Neuron (in vitro differentiated cells): Measurements from ENCODE around the gene ELAVL4.
A peak's percentile ranks its signal among the peaks of the same experiment; 100 is the strongest.
"Not testable (repeated sequence)": the region's sequence is repeated elsewhere in the genome, so short reads cannot be mapped to it uniquely, and the experiment has no call there.

Experiments
- H2AFZ ChIP-seq: one replicate; pipeline ENCODE4 v1.6.1; 2013; ENCODE audit warnings: low read depth, mild to moderate bottlenecking, inconsistent platforms, low read length, moderate library complexity
- H3K27me3 ChIP-seq: one replicate; pipeline ENCODE4 v1.6.1; 2013; ENCODE audit warnings: low read length; ENCODE audit not compliant: insufficient read depth
- H3K36me3 ChIP-seq: one replicate; pipeline ENCODE4 v1.6.1; 2013; ENCODE audit warnings: low read length; ENCODE audit not compliant: insufficient read depth
- H3K4me1 ChIP-seq: one replicate; pipeline ENCODE4 v1.6.1; 2013; ENCODE audit warnings: low read length; ENCODE audit not compliant: insufficient read depth
- H3K4me3 ChIP-seq: 2 replicates; pipeline ENCODE4 v1.5.1; 2013; ENCODE audit warnings: mild to moderate bottlenecking, low read length, moderate library complexity
- H3K9me3 ChIP-seq: one replicate; pipeline ENCODE4 v1.6.1; 2013; ENCODE audit warnings: low read length

The ELAVL4 gene

DNA sequence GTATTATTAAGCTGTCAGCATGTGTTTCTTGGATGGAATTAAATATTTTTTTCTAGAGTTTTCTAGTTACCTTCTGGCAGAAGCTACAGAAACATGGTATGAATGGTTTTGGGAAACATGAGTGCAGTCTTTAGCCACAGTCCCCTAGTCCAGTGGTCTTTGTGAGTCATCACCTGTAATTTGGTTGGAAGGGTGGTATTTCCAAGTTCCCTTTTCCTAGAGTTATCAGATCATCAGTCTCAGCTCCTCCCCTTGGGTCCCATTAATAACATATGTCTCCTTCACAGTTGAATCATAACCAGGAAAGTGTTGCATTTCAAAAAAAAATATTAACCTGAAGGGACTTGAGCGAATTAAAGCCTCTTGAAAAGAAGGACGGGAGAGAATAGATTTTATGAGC, 27.0 kb downstream of the ELAVL4 start:
- no peak overlapping the region for H2AFZ ChIP-seq
- peaks cover 2% of the 10 kb centered on the region for H3K27me3 ChIP-seq
- H3K4me1 ChIP-seq = no peaks in the 10 kb centered on the region
- H3K9me3 ChIP-seq = no peaks in the 10 kb centered on the region
- no peak overlapping the region for H3K4me3 ChIP-seq
- no peaks in the 10 kb centered on the region for H3K36me3 ChIP-seq

DNA sequence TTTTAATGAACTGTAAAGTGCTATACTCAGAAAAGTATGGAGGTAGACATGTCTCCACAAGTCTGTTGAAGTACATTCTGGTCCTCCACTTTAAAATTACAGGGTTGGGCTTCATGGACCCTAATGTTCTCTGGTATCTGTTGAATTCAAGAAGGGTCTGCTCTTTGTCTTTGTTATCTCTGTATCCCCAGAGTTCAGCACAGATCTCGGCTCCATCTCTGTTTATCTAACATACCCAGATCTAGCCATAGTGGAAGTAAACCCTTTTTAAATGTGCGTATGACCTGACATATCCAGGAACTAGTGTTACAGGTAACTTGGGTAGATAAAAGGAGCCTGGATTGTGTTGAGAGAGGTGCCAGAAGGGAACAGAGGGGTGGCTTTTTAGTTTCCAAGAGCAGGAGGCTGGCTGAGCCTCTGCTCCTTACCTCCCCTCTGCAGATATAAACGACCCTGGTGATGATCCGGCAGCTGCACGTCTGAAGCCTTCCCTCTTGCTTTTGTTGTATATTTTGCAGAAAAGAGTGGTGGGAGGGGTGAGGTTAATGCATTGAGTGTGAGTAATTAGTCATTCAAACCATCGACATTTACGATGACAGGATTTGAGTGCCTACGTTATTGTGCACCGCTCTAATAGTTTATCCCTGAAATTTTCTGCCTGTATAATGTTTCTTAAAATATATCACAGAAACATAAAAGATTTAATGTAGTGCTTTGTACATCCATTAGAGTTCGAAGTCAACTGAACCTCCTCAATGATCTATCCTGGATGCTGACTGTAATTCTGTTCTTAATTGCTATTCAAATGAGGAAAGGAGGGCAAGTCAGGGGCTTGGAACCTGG, 30.8 kb downstream of the ELAVL4 start:
- Histone ChIP-seq H3K4me1 (no peaks in the 10 kb centered on the region), H2AFZ (no peak overlapping the region), H3K36me3 (no peaks in the 10 kb centered on the region), H3K27me3 (no peaks in the 10 kb centered on the region), H3K4me3 (no peak overlapping the region), H3K9me3 (no peaks in the 10 kb centered on the region)

- H3K27me3 ChIP-seq = no peaks in the 10 kb centered on the region
- no peaks in the 10 kb centered on the region for H3K36me3 ChIP-seq
- H3K4me3 ChIP-seq = no peak overlapping the region
- no peaks in the 10 kb centered on the region for H3K4me1 ChIP-seq
- no peak overlapping the region for H2AFZ ChIP-seq
- H3K9me3 ChIP-seq = no peaks in the 10 kb centered on the region
These were observed 31.4 kb downstream of the ELAVL4 start for GRCh38 chr1:50140182-50140447.

- Histone ChIP-seq H3K4me3 (no peak overlapping the region), H3K27me3 (no peaks in the 10 kb centered on the region), H3K4me1 (no peaks in the 10 kb centered on the region), H2AFZ (no peak overlapping the region), H3K9me3 (no peaks in the 10 kb centered on the region), H3K36me3 (no peaks in the 10 kb centered on the region)
These were observed 38.6 kb downstream of the ELAVL4 start for GRCh38 chr1:50147191-50147850.

DNA sequence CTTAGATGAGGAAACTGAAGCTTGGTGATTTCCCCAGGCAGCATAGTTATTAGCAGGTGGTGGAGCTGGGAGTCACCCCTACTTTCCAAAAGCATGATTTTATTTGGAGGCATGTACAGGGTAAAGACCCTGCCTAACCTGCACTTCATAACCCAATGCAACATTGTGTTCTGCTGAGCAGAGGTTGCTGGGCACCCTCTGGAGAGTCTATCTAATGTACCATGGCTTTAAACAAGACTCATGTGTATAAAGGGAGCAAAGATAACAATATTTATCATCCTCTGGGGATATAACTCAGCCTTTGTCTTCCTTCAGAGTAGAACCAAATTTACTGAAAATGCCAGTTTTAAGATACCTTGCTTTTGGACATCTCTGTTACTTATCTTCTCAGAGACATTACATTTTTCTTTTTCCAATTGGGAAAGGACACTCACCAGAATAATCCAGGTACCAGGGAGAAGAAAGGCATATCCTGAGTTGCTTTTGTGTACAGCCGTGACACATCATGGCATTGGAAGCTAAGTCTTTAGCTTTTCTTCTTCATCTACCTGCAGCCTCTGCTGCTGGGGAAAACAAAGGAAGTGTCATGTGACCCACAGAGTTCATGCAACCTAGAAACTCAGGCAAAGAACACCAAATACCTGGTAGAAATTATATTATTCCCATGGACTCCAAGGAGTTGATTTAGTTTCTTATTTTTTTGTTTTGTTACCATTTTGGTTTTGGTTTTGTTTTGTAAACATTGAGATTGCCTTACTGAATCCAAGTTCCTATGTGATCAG, 39.6 kb downstream of the ELAVL4 start:
- no peaks in the 10 kb centered on the region for H3K4me1 ChIP-seq
- H3K36me3 ChIP-seq = no peaks in the 10 kb centered on the region
- H3K27me3 ChIP-seq = no peaks in the 10 kb centered on the region
- no peak overlapping the region for H2AFZ ChIP-seq
- H3K9me3 ChIP-seq = no peaks in the 10 kb centered on the region
- H3K4me3 ChIP-seq = no peak overlapping the region

DNA sequence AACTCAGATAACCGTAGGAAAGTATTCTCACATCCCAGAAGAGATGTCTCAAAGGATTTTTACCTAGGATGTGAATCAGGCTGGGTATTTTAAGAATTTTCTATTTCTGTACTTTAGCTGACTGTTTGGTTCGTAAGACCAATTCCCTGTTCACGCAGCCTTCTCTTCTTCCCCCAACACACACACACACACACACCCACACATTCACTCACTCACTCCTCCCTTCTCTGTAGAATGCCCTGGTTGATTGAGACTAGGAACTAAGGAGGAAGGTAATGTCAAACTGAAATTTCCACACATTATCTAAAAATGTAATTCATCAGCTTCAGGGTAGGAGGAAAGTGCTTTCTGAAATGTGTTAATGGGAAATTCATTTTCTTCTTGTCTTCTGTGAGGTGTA, 43.5 kb downstream of the ELAVL4 start:
- Histone ChIP-seq H2AFZ (no peak overlapping the region), H3K4me1 (no peaks in the 10 kb centered on the region), H3K4me3 (no peak overlapping the region), H3K9me3 (no peaks in the 10 kb centered on the region), H3K27me3 (no peaks in the 10 kb centered on the region), H3K36me3 (no peaks in the 10 kb centered on the region)

GRCh38 chr1:50155541-50155940, 46.8 kb downstream of the ELAVL4 start:
- Histone ChIP-seq H3K36me3 (no peaks in the 10 kb centered on the region), H2AFZ (no peak overlapping the region), H3K4me1 (no peaks in the 10 kb centered on the region), H3K9me3 (no peaks in the 10 kb centered on the region), H3K27me3 (peaks cover 3% of the 10 kb centered on the region), H3K4me3 (no peak overlapping the region)

GRCh38 chr1:50156241-50157010, 47.7 kb downstream of the ELAVL4 start:
- Histone ChIP-seq H3K36me3 (no peaks in the 10 kb centered on the region), H3K4me1 (no peaks in the 10 kb centered on the region), H2AFZ (no peak overlapping the region), H3K4me3 (no peak overlapping the region), H3K9me3 (no peaks in the 10 kb centered on the region), H3K27me3 (peaks cover 3% of the 10 kb centered on the region)

DNA sequence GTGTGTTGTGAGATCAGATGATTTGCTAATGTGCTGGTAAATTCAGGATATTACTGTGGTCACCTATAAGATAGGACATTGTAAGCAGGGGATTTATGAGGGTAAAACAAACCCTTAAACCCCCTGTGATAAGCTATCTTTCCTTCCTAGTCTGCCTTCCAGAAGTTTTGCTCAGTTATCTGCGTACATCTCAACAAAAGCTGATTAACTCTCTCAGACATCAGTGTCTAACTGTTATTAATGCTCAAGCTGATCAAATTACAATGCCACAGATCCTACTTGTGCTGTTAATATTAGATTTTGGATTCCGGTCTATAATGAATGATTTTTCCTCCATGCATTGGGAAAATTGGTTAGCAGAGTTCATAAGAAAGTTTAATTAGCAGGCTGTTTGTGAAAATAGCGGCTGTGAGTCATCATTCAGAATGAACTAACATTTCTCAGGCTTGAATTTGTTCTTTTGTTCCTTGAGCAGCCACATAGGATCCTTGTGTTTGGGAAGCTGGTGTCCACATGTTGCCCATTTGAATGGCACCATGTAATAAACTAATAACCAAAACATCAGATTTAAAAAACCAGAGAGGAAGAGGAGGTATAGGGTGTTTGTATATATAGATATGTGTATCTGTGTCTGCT, 48.7 kb downstream of the ELAVL4 start:
- Histone ChIP-seq H3K4me3 (no peak overlapping the region), H2AFZ (peak overlapping the region; percentile 20), H3K36me3 (no peaks in the 10 kb centered on the region), H3K27me3 (peaks cover 3% of the 10 kb centered on the region), H3K9me3 (no peaks in the 10 kb centered on the region), H3K4me1 (no peaks in the 10 kb centered on the region)

- no peak overlapping the region for H3K4me3 ChIP-seq
- H3K4me1 ChIP-seq = no peaks in the 10 kb centered on the region
- H2AFZ ChIP-seq = no peak overlapping the region
- H3K36me3 ChIP-seq = no peaks in the 10 kb centered on the region
- H3K27me3 ChIP-seq = peaks cover 3% of the 10 kb centered on the region
- no peaks in the 10 kb centered on the region for H3K9me3 ChIP-seq
These were observed 49.7 kb downstream of the ELAVL4 start for GRCh38 chr1:50158421-50158820.

DNA sequence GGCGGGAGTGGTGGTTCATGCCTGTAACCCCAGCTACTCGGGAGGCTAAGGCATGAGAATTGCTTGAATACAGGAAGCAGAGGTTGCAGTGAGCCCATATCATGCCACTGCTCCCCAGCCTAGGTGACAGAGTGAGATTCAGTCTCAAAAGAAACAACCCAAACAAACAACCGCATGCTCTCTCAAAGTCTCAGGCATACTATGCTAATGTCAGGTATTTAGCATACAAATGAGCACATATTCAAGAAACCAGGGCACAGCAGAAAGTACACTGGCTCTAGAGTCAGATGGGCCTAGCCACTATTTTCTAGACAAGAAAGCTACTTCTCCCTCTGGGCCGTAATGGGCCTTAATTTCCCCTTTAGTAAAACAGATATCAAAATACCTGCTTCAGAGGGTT, 55.0 kb downstream of the ELAVL4 start:
- Histone ChIP-seq H3K27me3 (peaks cover 3% of the 10 kb centered on the region), H3K4me1 (no peaks in the 10 kb centered on the region), H3K4me3 (no peak overlapping the region), H3K36me3 (no peaks in the 10 kb centered on the region), H3K9me3 (no peaks in the 10 kb centered on the region), H2AFZ (no peak overlapping the region)

DNA sequence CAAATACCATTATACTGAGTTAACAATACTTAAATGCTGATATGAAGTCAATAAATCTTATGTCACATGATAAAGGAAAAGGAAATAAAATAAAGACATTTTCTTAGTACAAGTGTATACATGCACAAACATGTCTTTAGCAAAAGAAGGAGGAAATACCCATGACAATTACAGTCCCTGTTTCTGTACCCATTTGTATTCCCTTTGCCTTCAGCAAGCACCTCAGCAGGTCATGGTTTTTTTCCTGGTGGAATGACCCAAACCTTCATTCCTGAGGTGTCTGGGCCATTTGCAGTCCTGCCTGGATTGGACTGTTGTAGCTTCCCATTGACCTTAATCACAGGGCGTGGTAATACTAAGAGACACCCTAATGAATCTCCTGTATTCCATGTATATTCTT, 57.6 kb downstream of the ELAVL4 start:
- H3K4me1 ChIP-seq, H3K4me3 ChIP-seq, H3K27me3 ChIP-seq, H3K9me3 ChIP-seq, H3K36me3 ChIP-seq, H2AFZ ChIP-seq: not testable (repeated sequence)
